ENCODE measurements around the gene GRIN3B. TPM values are rescaled to one million over a fixed set of nuclear protein-coding genes. Genes with fewer than 3 reads are reported as not detected.

Gene GRIN3B
- total RNA-seq, 1 experiment from 2014 or later, result 0.11 TPM

DNA sequence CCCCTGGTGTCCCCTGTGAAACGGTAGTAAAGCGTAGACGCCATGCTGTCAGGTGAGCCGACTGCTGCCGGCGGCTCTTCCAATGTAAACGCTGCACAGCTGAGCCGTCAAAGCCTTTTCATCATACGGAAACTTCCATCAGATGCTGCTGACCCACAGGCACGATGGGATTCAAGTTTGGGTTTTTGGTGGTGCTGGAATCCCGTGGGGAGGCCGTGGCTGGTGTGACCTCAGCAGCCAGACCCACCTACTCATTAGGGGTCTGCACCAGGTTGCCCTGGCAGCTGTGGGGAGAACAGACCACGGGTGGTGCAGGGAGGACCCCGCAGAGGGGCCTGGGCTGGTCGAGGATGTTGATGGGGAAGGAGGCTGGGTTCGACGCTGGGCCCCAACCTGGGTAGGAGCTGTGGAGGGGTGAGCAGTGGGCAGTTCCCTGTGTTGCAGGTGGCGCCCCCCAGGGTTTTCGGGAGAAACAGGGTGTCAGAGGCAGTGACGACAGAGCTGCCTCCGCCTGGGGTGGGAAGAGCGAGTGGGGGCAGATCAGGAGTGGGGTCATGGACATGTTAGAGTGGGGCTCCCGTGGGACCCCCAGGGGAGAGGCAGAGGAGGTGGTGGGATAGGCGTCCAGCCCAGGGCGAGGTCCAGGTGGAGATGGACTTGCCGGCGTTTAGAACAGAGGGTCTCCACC, 6.6 kb downstream of the GRIN3B start:
- H3K9me3 ChIP-seq (ENCODE audit: insufficient read depth, low read depth), result no peaks in the 10 kb centered on the region
- H3K4me3 ChIP-seq, result no peak overlapping the region
- no peaks in the 10 kb centered on the region for H3K9me2 ChIP-seq (ENCODE audit: insufficient read depth)
- peaks cover 12% of the 10 kb centered on the region; the same call in 1 of the 2 replicates for H3F3A ChIP-seq (ENCODE audit: insufficient read depth, low read depth)
- POLR2A ChIA-PET (ENCODE audit: unreplicated experiment), result no interaction called here
- intact Hi-C loops (cut with micrococcal nuclease; ENCODE audit: unreplicated experiment), result no loop called here
- no peaks in the 10 kb centered on the region for H3K79me2 ChIP-seq (ENCODE audit: low read depth)
- H3K4me2 ChIP-seq, result no peak overlapping the region
- no peak for DNase-seq
- no peak overlapping the region for H2AFZ ChIP-seq
- H4K20me1 ChIP-seq (ENCODE audit: insufficient read depth), result no peaks in the 10 kb centered on the region; the same call in 1 of the 2 replicates
- CTCF ChIA-PET, result no interaction called here
- TF ChIP-seq EZH2 (IDR thresholded peaks at IDR 0.05; ENCODE audit: low read depth), result no peak
- TF ChIP-seq, protein P1, sequence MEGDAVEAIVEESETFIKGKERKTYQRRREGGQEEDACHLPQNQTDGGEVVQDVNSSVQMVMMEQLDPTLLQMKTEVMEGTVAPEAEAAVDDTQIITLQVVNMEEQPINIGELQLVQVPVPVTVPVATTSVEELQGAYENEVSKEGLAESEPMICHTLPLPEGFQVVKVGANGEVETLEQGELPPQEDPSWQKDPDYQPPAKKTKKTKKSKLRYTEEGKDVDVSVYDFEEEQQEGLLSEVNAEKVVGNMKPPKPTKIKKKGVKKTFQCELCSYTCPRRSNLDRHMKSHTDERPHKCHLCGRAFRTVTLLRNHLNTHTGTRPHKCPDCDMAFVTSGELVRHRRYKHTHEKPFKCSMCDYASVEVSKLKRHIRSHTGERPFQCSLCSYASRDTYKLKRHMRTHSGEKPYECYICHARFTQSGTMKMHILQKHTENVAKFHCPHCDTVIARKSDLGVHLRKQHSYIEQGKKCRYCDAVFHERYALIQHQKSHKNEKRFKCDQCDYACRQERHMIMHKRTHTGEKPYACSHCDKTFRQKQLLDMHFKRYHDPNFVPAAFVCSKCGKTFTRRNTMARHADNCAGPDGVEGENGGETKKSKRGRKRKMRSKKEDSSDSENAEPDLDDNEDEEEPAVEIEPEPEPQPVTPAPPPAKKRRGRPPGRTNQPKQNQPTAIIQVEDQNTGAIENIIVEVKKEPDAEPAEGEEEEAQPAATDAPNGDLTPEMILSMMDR (conservative IDR thresholded peaks at IDR 0.05), result no peak
- no peak overlapping the region for H3K27ac ChIP-seq
- no peaks in the 10 kb centered on the region for H3K4me1 ChIP-seq (replicated peaks; ENCODE audit: insufficient read depth)
- no peaks in the 10 kb centered on the region for H3K36me3 ChIP-seq (ENCODE audit: low read depth)
- BruUV-seq (replicated peaks), result TSS peak; percentile 2
- H3K27me3 ChIP-seq (ENCODE audit: insufficient read depth, low read depth), result 0 out of 2 replicates have a peak, but pooled peaks cover 1% of the 10 kb centered on the region

- POLR2A ChIA-PET (ENCODE audit: unreplicated experiment), result no interaction called here
- no peaks in the 10 kb centered on the region for H3K9me2 ChIP-seq (ENCODE audit: insufficient read depth)
- no peaks in the 10 kb centered on the region for H3K27me3 ChIP-seq (ENCODE audit: insufficient read depth, low read depth)
- peaks cover 3% of the 10 kb centered on the region; the same call in 1 of the 2 replicates for H4K20me1 ChIP-seq (ENCODE audit: insufficient read depth)
- no peaks in the 10 kb centered on the region for H3K9me3 ChIP-seq (ENCODE audit: insufficient read depth, low read depth)
- no peak for DNase-seq
- H3K4me1 ChIP-seq (replicated peaks; ENCODE audit: insufficient read depth), result no peaks in the 10 kb centered on the region
- H3F3A ChIP-seq (ENCODE audit: insufficient read depth, low read depth), result peaks cover 8% of the 10 kb centered on the region; the same call in 1 of the 2 replicates
- CTCF ChIA-PET, result no interaction called here
- intact Hi-C loops (cut with micrococcal nuclease; ENCODE audit: unreplicated experiment), result no loop called here
- H2AFZ ChIP-seq, result no peak overlapping the region
- H3K79me2 ChIP-seq (ENCODE audit: low read depth), result no peaks in the 10 kb centered on the region
- TF ChIP-seq, protein P1 (conservative IDR thresholded peaks at IDR 0.05), result no peak
- TF ChIP-seq EZH2 (IDR thresholded peaks at IDR 0.05; ENCODE audit: low read depth), result no peak
- H3K27ac ChIP-seq, result no peak overlapping the region
- H3K4me2 ChIP-seq, result no peak overlapping the region
- no peak overlapping the region for H3K4me3 ChIP-seq
- no TSS peak for BruUV-seq (replicated peaks)
- no peaks in the 10 kb centered on the region for H3K36me3 ChIP-seq (ENCODE audit: low read depth)
These were observed 7.4 kb downstream of the GRIN3B start for GRCh38 chr19:1007399-1008251.

- intact Hi-C loops (cut with micrococcal nuclease; ENCODE audit: unreplicated experiment), result no loop called here
- no TSS peak for BruUV-seq (replicated peaks)
- CTCF ChIA-PET, result no interaction called here
These were observed 8.2 kb downstream of the GRIN3B start for GRCh38 chr19:1008268-1009040.

More at GRCh38 chr19:1008268-1009040, 8.2 kb downstream of the GRIN3B start:
- peaks cover 10% of the 10 kb centered on the region for H4K20me1 ChIP-seq (ENCODE audit: insufficient read depth)
- H3K9me2 ChIP-seq (ENCODE audit: insufficient read depth), result no peaks in the 10 kb centered on the region
- DNase-seq, result no peak
- H3F3A ChIP-seq (ENCODE audit: insufficient read depth, low read depth), result peaks cover 8% of the 10 kb centered on the region; the same call in 1 of the 2 replicates
- H3K9me3 ChIP-seq (ENCODE audit: insufficient read depth, low read depth), result no peaks in the 10 kb centered on the region
- H3K36me3 ChIP-seq (ENCODE audit: low read depth), result no peaks in the 10 kb centered on the region
- H3K79me2 ChIP-seq (ENCODE audit: low read depth), result no peaks in the 10 kb centered on the region
- no peak overlapping the region for H3K27ac ChIP-seq
- no peak overlapping the region for H3K4me2 ChIP-seq
- no peak overlapping the region for H2AFZ ChIP-seq
- no peak for TF ChIP-seq EZH2 (IDR thresholded peaks at IDR 0.05; ENCODE audit: low read depth)
- TF ChIP-seq, protein P1 (conservative IDR thresholded peaks at IDR 0.05), result no peak
- no peaks in the 10 kb centered on the region for H3K27me3 ChIP-seq (ENCODE audit: insufficient read depth, low read depth)
- POLR2A ChIA-PET (ENCODE audit: unreplicated experiment), result no interaction called here
- no peaks in the 10 kb centered on the region for H3K4me1 ChIP-seq (replicated peaks; ENCODE audit: insufficient read depth)
- H3K4me3 ChIP-seq, result no peak overlapping the region

All from PC-9 (cell line).